ENCODE data around the gene PEAK3. TPM values are rescaled to one million over a fixed set of nuclear protein-coding genes. Genes with fewer than 3 reads are reported as not detected.

Gene PEAK3
- total and polyA plus RNA-seq, 9 of the 15 experiments (the other 6 are each of a cell fraction or from before 2014, with no cell fraction given) = 0.07 to 0.40 TPM; not detected in 7

GRCh38 chr19:2278459-2279158 lies 3.4 kb downstream of the PEAK3 start:
- ChIA-PET POLR2A (interaction anchor here (0.5 to 2.5 kb wide), 11 partner anchors 8 to 639 kb away, joined by 3 to 14 read pairs (median 4); no protein-coding TSS in a partner anchor), CTCF (ENCODE audit: low intra/inter-chr PET ratio) (no interaction called here)
- H3K4me1 ChIP-seq (replicated peaks in 1 of 2; ENCODE audit: control insufficient read depth in 2 of 2, insufficient read depth in 2 of 2, low read length in 2 of 2) = peaks cover 6 to 58% of the 10 kb centered on the region in 2 experiments
- DNase-seq (ENCODE audit: extremely low read depth in 1 of 4, low spot score in 3 of 4) (no peak), FAIRE-seq (no peak), ATAC-seq (no peak)
- H3K9me1 ChIP-seq (ENCODE audit: control insufficient read depth, insufficient read depth, low read length) = peaks cover 5% of the 10 kb centered on the region
- no peak overlapping the region for H2AFZ ChIP-seq (ENCODE audit: low read depth, low read length)
- H3K9ac ChIP-seq (ENCODE audit: insufficient read depth in 1 of 2, low read depth in 2 of 2, low read length in 2 of 2) = no peak overlapping the region
- 84% methylated on average over 29 of the region's 33 CpGs for WGBS (ENCODE audit: insufficient coverage, low coverage, missing lambda C conversion rate)
- no peaks in the 10 kb centered on the region for H3K9me3 ChIP-seq (replicated peaks; ENCODE audit: control insufficient read depth, insufficient read depth, low read depth, low read length)
- no TSS peak for BruUV-seq (replicated peaks)
- H3K27me3 ChIP-seq (ENCODE audit: control insufficient read depth in 2 of 2, insufficient read depth in 2 of 2, low read length in 2 of 2) = no peaks in the 10 kb centered on the region
- in situ Hi-C loops (cut with MboI) = no loop called here
- H3K4me2 ChIP-seq (ENCODE audit: insufficient read depth, low read length) = no peak overlapping the region
- no peak overlapping the region for H3K27ac ChIP-seq (ENCODE audit: extremely low read depth, low read depth, low read length)
- intact Hi-C loops (cut with micrococcal nuclease) = loop anchor here (5.0 kb wide), 2 partner anchors 39 to 334 kb away; no protein-coding TSS in a partner anchor
- H3K36me3 ChIP-seq (ENCODE audit: control insufficient read depth, insufficient read depth, low read length) = peaks cover 8% of the 10 kb centered on the region
- peaks cover 9% of the 10 kb centered on the region for H4K20me1 ChIP-seq (replicated peaks; ENCODE audit: control insufficient read depth, insufficient read depth, low read length)
- H3K4me3 ChIP-seq = no peak overlapping the region
- H3K79me2 ChIP-seq (ENCODE audit: control insufficient read depth, insufficient read depth, low read length) = peaks cover 17% of the 10 kb centered on the region
- no peak for TF ChIP-seq COPS2 (conservative IDR thresholded peaks at IDR 0.05)
- peak; percentile 97 for TF ChIP-seq RBM22 (IDR thresholded peaks at IDR 0.05; ENCODE audit: low read depth, low read length, poor library complexity, severe bottlenecking)
- no peak for TF ChIP-seq ESRRB (CRISPR knock-in tag; IDR thresholded peaks at IDR 0.05; ENCODE audit: borderline replicate concordance)
- TF ChIP-seq, protein P1, sequence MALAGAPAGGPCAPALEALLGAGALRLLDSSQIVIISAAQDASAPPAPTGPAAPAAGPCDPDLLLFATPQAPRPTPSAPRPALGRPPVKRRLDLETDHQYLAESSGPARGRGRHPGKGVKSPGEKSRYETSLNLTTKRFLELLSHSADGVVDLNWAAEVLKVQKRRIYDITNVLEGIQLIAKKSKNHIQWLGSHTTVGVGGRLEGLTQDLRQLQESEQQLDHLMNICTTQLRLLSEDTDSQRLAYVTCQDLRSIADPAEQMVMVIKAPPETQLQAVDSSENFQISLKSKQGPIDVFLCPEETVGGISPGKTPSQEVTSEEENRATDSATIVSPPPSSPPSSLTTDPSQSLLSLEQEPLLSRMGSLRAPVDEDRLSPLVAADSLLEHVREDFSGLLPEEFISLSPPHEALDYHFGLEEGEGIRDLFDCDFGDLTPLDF (CRISPR knock-in tag; IDR thresholded peaks at IDR 0.05) = no peak
- no peak for TF ChIP-seq ZNF212 (CRISPR knock-in tag; IDR thresholded peaks at IDR 0.05)
- no peak for TF ChIP-seq MAZ (CRISPR knock-in tag; conservative IDR thresholded peaks at IDR 0.05 in 1 of 2, IDR thresholded peaks at IDR 0.05 in 1 of 2)
- TF ChIP-seq ZNF592 (IDR thresholded peaks at IDR 0.05) = no peak
- no peak for TF ChIP-seq MEF2A (IDR thresholded peaks at IDR 0.05; ENCODE audit: control insufficient read depth, low read depth, low read length)
- peak; percentile 78 for TF ChIP-seq POLR2G (IDR thresholded peaks at IDR 0.05; ENCODE audit: low read depth, low read length)
- TF ChIP-seq ZNF146 (CRISPR knock-in tag; IDR thresholded peaks at IDR 0.05; ENCODE audit: unreplicated experiment) = no peak
- TF ChIP-seq, protein P2, sequence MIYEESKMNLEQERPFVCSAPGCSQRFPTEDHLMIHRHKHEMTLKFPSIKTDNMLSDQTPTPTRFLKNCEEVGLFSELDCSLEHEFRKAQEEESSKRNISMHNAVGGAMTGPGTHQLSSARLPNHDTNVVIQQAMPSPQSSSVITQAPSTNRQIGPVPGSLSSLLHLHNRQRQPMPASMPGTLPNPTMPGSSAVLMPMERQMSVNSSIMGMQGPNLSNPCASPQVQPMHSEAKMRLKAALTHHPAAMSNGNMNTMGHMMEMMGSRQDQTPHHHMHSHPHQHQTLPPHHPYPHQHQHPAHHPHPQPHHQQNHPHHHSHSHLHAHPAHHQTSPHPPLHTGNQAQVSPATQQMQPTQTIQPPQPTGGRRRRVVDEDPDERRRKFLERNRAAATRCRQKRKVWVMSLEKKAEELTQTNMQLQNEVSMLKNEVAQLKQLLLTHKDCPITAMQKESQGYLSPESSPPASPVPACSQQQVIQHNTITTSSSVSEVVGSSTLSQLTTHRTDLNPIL (CRISPR knock-in tag; IDR thresholded peaks at IDR 0.05) = no peak
